ENCODE measurements around the gene PCDHB8.
"Not testable (repeated sequence)": the region's sequence is repeated elsewhere in the genome, so short reads cannot be mapped to it uniquely, and the experiment has no call there.

The PCDHB8 gene

DNA sequence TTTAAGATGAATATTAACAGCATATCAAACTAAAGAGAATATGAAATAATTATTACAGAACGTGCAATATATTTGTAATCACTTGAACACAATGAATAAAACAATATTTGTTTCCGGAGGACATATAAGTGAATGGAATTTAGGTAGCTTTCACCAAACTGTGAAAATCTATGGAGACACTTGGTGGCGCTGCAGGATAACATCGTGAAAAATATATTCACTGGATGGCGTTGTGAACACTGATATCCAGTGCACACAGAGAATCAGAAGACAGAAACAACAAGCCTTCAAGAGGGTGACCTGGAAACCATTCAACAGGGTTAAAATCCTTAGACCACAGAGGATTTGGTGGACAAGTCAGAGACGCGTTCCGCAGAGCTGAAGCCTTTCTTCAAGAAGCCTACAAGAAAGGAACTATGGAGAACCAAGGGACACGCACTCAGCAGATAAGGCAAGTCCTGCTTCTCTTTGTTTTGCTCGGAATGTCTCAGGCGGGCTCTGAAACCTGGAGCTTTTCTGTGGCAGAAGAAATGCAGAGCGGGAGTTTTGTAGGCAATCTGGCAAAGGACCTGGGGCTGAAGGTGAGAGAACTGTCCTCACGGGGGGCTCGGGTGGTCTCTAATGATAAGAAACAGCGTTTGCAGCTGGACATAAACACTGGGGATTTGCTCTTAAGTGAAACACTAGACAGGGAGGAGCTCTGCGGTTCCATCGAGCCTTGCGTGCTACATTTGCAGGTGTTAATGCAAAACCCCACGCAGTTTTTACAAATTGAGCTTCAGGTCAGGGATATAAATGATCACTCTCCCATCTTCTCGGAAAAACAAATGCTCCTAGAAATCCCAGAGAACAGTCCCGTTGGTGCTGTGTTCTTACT, 22.0 kb downstream of the PCDHB8 start, which contains the start of gene PCDHB11:
Gene PCDHB11, plus strand, starts transcription at position 269 of the 877 bp plus-strand sequence. Its CDS starts 148 bp downstream, at position 417.
- no peak for TF ChIP-seq CTCF (IDR thresholded peaks at IDR 0.05; ENCODE audit: low read depth, low read length, missing control alignments)
- no peak within 1 kb of the TSS for H3K4me3 ChIP-seq (replicated peaks; ENCODE audit: low read depth, low read length)
- no peak for DNase-seq (ENCODE audit: extremely low read depth, low read depth)

GRCh38 chr5:141201126-141201525, 23.5 kb downstream of the PCDHB8 start:
- not testable (repeated sequence) for H3K4me3 ChIP-seq (replicated peaks; ENCODE audit: low read depth, low read length); DNase-seq (ENCODE audit: extremely low read depth, low read depth)

DNA sequence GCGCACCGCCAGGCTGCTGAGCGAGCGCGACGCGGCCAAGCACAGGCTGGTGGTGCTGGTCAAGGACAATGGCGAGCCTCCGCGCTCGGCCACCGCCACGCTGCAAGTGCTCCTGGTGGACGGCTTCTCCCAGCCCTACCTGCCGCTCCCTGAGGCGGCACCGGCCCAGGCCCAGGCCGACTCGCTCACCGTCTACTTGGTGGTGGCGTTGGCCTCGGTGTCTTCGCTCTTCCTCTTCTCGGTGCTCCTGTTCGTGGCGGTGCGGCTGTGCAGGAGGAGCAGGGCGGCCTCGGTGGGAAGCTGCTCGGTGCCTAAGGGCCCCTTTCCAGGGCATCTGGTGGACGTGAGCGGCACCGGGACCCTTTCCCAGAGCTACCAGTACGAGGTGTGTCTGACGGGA, 24.1 kb downstream of the PCDHB8 start:
- not testable (repeated sequence) for H3K4me3 ChIP-seq (replicated peaks; ENCODE audit: low read depth, low read length); DNase-seq (ENCODE audit: extremely low read depth, low read depth)

GRCh38 chr5:141208478-141208877, 30.9 kb downstream of the PCDHB8 start, which contains the start of gene PCDHB12:
Gene PCDHB12, plus strand, starts transcription at chr5:141208719. Its CDS starts 189 bp downstream, at chr5:141208908.
- no peak for DNase-seq (ENCODE audit: extremely low read depth, low read depth)

DNA sequence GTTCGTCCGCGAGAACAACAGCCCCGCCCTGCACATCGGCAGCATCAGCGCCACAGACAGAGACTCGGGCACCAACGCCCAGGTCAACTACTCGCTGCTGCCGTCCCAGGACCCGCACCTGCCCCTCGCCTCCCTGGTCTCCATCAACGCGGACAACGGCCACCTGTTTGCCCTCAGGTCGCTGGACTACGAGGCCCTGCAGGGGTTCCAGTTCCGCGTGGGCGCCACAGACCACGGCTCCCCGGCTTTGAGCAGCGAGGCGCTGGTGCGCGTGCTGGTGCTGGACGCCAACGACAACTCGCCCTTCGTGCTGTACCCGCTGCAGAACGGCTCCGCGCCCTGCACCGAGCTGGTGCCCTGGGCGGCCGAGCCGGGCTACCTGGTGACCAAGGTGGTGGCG, 32.7 kb downstream of the PCDHB8 start:
- not testable (repeated sequence) for DNase-seq (ENCODE audit: extremely low read depth, low read depth); H3K4me3 ChIP-seq (replicated peaks; ENCODE audit: low read depth, low read length)

More at GRCh38 chr5:141208478-141208877, 30.9 kb downstream of the PCDHB8 start, which contains the start of gene PCDHB12:
- no peak within 1 kb of the TSS for H3K4me3 ChIP-seq (replicated peaks; ENCODE audit: low read depth, low read length)
- no peak for TF ChIP-seq CTCF (IDR thresholded peaks at IDR 0.05; ENCODE audit: low read depth, low read length, missing control alignments)

GRCh38 chr5:141210849-141211248, 33.3 kb downstream of the PCDHB8 start:
- not testable (repeated sequence) for H3K4me3 ChIP-seq (replicated peaks; ENCODE audit: low read depth, low read length); DNase-seq (ENCODE audit: extremely low read depth, low read depth)

- not testable (repeated sequence) for DNase-seq (ENCODE audit: extremely low read depth, low read depth)
Observed at GRCh38 chr5:141213656-141214339, 36.2 kb downstream of the PCDHB8 start, which contains the start of gene PCDHB13. Gene PCDHB13, plus strand, starts transcription at chr5:141213919. Its CDS starts 205 bp downstream, at chr5:141214124.

DNA sequence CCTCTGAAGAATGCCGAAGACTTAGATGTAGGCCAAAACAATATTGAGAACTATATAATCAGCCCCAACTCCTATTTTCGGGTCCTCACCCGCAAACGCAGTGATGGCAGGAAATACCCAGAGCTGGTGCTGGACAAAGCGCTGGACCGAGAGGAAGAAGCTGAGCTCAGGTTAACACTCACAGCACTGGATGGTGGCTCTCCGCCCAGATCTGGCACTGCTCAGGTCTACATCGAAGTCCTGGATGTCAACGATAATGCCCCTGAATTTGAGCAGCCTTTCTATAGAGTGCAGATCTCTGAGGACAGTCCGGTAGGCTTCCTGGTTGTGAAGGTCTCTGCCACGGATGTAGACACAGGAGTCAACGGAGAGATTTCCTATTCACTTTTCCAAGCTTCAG, 37.0 kb downstream of the PCDHB8 start:
- H3K4me3 ChIP-seq (replicated peaks; ENCODE audit: low read depth, low read length): not testable (repeated sequence)

More at GRCh38 chr5:141213656-141214339, 36.2 kb downstream of the PCDHB8 start, which contains the start of gene PCDHB13:
- H3K4me3 ChIP-seq (replicated peaks; ENCODE audit: low read depth, low read length): not testable (repeated sequence)

GRCh38 chr5:141215504-141215903, 37.9 kb downstream of the PCDHB8 start:
- not testable (repeated sequence) for H3K4me3 ChIP-seq (replicated peaks; ENCODE audit: low read depth, low read length); DNase-seq (ENCODE audit: extremely low read depth, low read depth)

More for the DNA sequence above, 37.0 kb downstream of the PCDHB8 start:
- not testable (repeated sequence) for DNase-seq (ENCODE audit: extremely low read depth, low read depth)

GRCh38 chr5:141216035-141216434, 38.4 kb downstream of the PCDHB8 start:
- DNase-seq (ENCODE audit: extremely low read depth, low read depth); H3K4me3 ChIP-seq (replicated peaks; ENCODE audit: low read depth, low read length): not testable (repeated sequence)

Measured in HFF-Myc (cell line).